ENCODE results near the gene TMEM144. TPM values are rescaled to one million over a fixed set of nuclear protein-coding genes. Genes with fewer than 3 reads are reported as not detected.

The TMEM144 gene
- total and polyA plus RNA-seq, 9 donors, result 5.4 to 14.9 (median 8.4) TPM

GRCh38 chr4:158195297-158195696, 15.0 kb upstream of the TMEM144 start:
- DNase-seq, result no peak
- Histone ChIP-seq H3K27ac (no peak overlapping the region), H3K27me3 (no peaks in the 10 kb centered on the region), H3K9me3 (no peaks in the 10 kb centered on the region), H3K36me3 (no peaks in the 10 kb centered on the region), H3K4me1 (ENCODE audit: insufficient read depth) (peaks cover 3% of the 10 kb centered on the region), H3K4me3 (no peak overlapping the region)
- TF ChIP-seq, protein P1, sequence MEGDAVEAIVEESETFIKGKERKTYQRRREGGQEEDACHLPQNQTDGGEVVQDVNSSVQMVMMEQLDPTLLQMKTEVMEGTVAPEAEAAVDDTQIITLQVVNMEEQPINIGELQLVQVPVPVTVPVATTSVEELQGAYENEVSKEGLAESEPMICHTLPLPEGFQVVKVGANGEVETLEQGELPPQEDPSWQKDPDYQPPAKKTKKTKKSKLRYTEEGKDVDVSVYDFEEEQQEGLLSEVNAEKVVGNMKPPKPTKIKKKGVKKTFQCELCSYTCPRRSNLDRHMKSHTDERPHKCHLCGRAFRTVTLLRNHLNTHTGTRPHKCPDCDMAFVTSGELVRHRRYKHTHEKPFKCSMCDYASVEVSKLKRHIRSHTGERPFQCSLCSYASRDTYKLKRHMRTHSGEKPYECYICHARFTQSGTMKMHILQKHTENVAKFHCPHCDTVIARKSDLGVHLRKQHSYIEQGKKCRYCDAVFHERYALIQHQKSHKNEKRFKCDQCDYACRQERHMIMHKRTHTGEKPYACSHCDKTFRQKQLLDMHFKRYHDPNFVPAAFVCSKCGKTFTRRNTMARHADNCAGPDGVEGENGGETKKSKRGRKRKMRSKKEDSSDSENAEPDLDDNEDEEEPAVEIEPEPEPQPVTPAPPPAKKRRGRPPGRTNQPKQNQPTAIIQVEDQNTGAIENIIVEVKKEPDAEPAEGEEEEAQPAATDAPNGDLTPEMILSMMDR (IDR thresholded peaks at IDR 0.05), result no peak
- no peak for TF ChIP-seq POLR2A (IDR thresholded peaks at IDR 0.05)
- TF ChIP-seq EP300 (IDR thresholded peaks at IDR 0.05), result no peak
- 89 to 100% (median 90%) methylated on average over 1 of the region's 1 CpG for WGBS, 3 donors
- intact Hi-C loops (cut with DNase I), result no loop called here

GRCh38 chr4:158197194-158197776, 13.0 kb upstream of the TMEM144 start:
- no peaks in the 10 kb centered on the region for H3K9me3 ChIP-seq
- peaks cover 3% of the 10 kb centered on the region for H3K4me1 ChIP-seq (ENCODE audit: insufficient read depth)
- H3K36me3 ChIP-seq, result no peaks in the 10 kb centered on the region
- H3K27me3 ChIP-seq, result no peaks in the 10 kb centered on the region
- H3K4me3 ChIP-seq, result no peak overlapping the region
- DNase-seq, result no peak
- intact Hi-C loops (cut with DNase I), result no loop called here
- no peak overlapping the region for H3K27ac ChIP-seq
- WGBS, 3 donors, result 83 to 89% (median 85%) methylated on average over 5 of the region's 5 CpGs
- no peak for TF ChIP-seq POLR2A (IDR thresholded peaks at IDR 0.05)
- no peak for TF ChIP-seq EP300 (IDR thresholded peaks at IDR 0.05)
- TF ChIP-seq, protein P1 (IDR thresholded peaks at IDR 0.05), result no peak

DNA sequence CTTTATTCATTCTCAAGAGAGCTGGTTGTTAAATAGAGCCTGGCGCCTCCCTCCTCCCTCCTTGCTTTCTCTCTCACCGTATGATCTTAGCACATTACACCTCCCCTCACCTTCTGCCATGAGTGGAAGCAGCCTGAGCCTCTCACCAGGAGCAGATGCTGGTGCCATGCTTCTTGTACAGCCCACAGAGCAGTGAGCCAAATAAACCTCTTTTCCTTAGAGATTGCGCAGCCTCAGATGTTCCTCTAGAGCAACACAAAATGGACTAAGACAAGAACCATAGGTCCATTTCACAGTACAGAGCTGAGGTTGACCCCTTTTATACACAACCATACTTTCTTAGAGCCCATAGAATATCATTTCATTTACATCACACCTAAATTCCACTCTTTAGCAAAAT, 10.1 kb upstream of the TMEM144 start:
- Histone ChIP-seq H3K4me3 (no peak overlapping the region), H3K27ac (no peak overlapping the region), H3K27me3 (no peaks in the 10 kb centered on the region), H3K9me3 (no peaks in the 10 kb centered on the region), H3K36me3 (no peaks in the 10 kb centered on the region), H3K4me1 (ENCODE audit: insufficient read depth) (no peaks in the 10 kb centered on the region)
- intact Hi-C loops (cut with DNase I), result no loop called here
- 92 to 94% (median 93%) methylated on average over 3 of the region's 3 CpGs for WGBS, 3 donors
- no peak for DNase-seq
- no peak for TF ChIP-seq EP300 (IDR thresholded peaks at IDR 0.05)
- TF ChIP-seq, protein P1 (IDR thresholded peaks at IDR 0.05), result no peak

GRCh38 chr4:158201322-158201721, 9.0 kb upstream of the TMEM144 start:
- WGBS, 3 donors, result 93 to 97% (median 97%) methylated on average over 4 of the region's 4 CpGs
- Histone ChIP-seq H3K4me3 (no peak overlapping the region), H3K27ac (no peak overlapping the region), H3K4me1 (ENCODE audit: insufficient read depth) (no peaks in the 10 kb centered on the region), H3K9me3 (no peaks in the 10 kb centered on the region), H3K27me3 (no peaks in the 10 kb centered on the region), H3K36me3 (no peaks in the 10 kb centered on the region)
- no peak for TF ChIP-seq POLR2A (IDR thresholded peaks at IDR 0.05)
- TF ChIP-seq, protein P1 (IDR thresholded peaks at IDR 0.05), result no peak
- no peak for TF ChIP-seq EP300 (IDR thresholded peaks at IDR 0.05)
- DNase-seq, result no peak
- intact Hi-C loops (cut with DNase I), result no loop called here

Measured in ovary (tissue), 9 donors.